PC-9 (cell line): ENCODE measurements around the gene LPCAT2. TPM values are rescaled to one million over a fixed set of nuclear protein-coding genes. Genes with fewer than 3 reads are reported as not detected.
A peak's percentile ranks its signal among the peaks of the same experiment; 100 is the strongest.

Experiments used
- BruUV-seq: library from RNA; stranded (reverse); fragments of 400-500 nt; replicated peaks from 2 replicates; lab custom pipeline; 2021; lab: Mats Ljungman, UMichigan
- CTCF ChIA-PET: fragments of 300-600 bp; sonication (Branson Sonifier 250); formaldehyde crosslinking; loops from one replicate; lab custom pipeline; 2022; ENCODE audit warnings: antibody characterized with exemption; lab: Charles Lee
- POLR2A ChIA-PET: fragments of 300-600 bp; sonication (Branson Sonifier 250); formaldehyde crosslinking; loops from one replicate; lab custom pipeline; 2022; ENCODE audit warnings: antibody characterized with exemption; ENCODE audit not compliant: unreplicated experiment; lab: Charles Lee
- DNase-seq, 2 experiments: peaks; one replicate each; pipeline versions ENCODE4 v3.0.0 to v3.0.0-alpha.2; 2015 to 2022; ENCODE audit warnings: mixed read lengths in 1 of 2
- H2AFZ ChIP-seq: fragments of 200-600 bp; sonication (generic); 2 replicates; pipeline ENCODE4 v1.8.1; 2017; ENCODE audit warnings: antibody characterized with exemption
- H3F3A ChIP-seq: fragments of 200-600 bp; sonication (generic); 2 replicates; pipeline ENCODE4 v1.8.1; 2017; ENCODE audit warnings: antibody characterized with exemption, mild to moderate bottlenecking, low read depth; ENCODE audit not compliant: insufficient read depth
- H3K27ac ChIP-seq: fragments of 200-600 bp; sonication (generic); 2 replicates; pipeline ENCODE4 v1.6.1; 2016; ENCODE audit warnings: mixed run types
- H3K27me3 ChIP-seq: fragments of 200-600 bp; sonication (generic); 2 replicates; pipeline ENCODE4 v1.6.1; 2016; ENCODE audit warnings: low read depth, mixed run types; ENCODE audit not compliant: insufficient read depth
- H3K36me3 ChIP-seq: fragments of 200-600 bp; sonication (generic); 2 replicates; pipeline ENCODE4 v1.6.1; 2016; ENCODE audit warnings: low read depth, mixed run types
- H3K4me1 ChIP-seq: fragments of 200-600 bp; sonication (generic); replicated peaks from 2 replicates; pipeline ENCODE4 v1.6.1; 2016; ENCODE audit warnings: mixed run types; ENCODE audit not compliant: insufficient read depth
- H3K4me2 ChIP-seq: fragments of 200-600 bp; sonication (generic); 2 replicates; pipeline ENCODE4 v1.6.1; 2017; ENCODE audit warnings: mixed run types
- H3K4me3 ChIP-seq: fragments of 200-600 bp; sonication (generic); 2 replicates; pipeline ENCODE4 v1.6.1; 2016; ENCODE audit warnings: mixed run types
- H3K79me2 ChIP-seq: fragments of 200-600 bp; sonication (generic); 2 replicates; pipeline ENCODE4 v1.6.1; 2017; ENCODE audit warnings: low read depth, mixed run types
- H3K9me2 ChIP-seq: fragments of 200-600 bp; sonication (generic); 2 replicates; pipeline ENCODE4 v1.8.1; 2017; ENCODE audit warnings: mild to moderate bottlenecking; ENCODE audit not compliant: insufficient read depth
- H3K9me3 ChIP-seq: fragments of 200-600 bp; sonication (generic); 2 replicates; pipeline ENCODE4 v1.8.1; 2016; ENCODE audit warnings: low read depth; ENCODE audit not compliant: insufficient read depth
- H4K20me1 ChIP-seq: fragments of 200-600 bp; sonication (generic); 2 replicates; pipeline ENCODE4 v1.8.1; 2017; ENCODE audit not compliant: insufficient read depth
- CTCF ChIP-seq: fragments of 200-600 bp; sonication (generic); conservative IDR thresholded peaks from 2 replicates; pipeline ENCODE4 v1.6.1; 2017; ENCODE audit warnings: mixed run types, antibody characterized with exemption, mild to moderate bottlenecking, moderate library complexity
- EZH2 ChIP-seq: fragments of 200-600 bp; sonication (generic); IDR thresholded peaks from 2 replicates; pipeline ENCODE4 v1.8.0; 2017; ENCODE audit warnings: antibody characterized with exemption, low read depth
- intact Hi-C: fragments of 100-400 bp; cut with micrococcal nuclease; formaldehyde crosslinking; loops from one replicate; pipeline ENCODE4 v1.10.0; 2022; ENCODE audit not compliant: unreplicated experiment
- total RNA-seq: library from RNA; stranded (reverse); gene quantifications from 2 replicates; pipeline ENCODE4 v1.2.3, GENCODE V29; 2021

LPCAT2 gene
- total RNA-seq, 1 experiment from 2014 or later, result 87.7 TPM

GRCh38 chr16:55464375-55464774 lies 44.5 kb upstream of the LPCAT2 start:
- H3K4me2 ChIP-seq, result no peak overlapping the region
- POLR2A ChIA-PET, result interaction anchor here (0.6 kb wide), 1 partner anchor 176 kb away, joined by 3 read pairs; no protein-coding TSS in a partner anchor
- H3K9me2 ChIP-seq, result no peaks in the 10 kb centered on the region
- peaks cover 3% of the 10 kb centered on the region; the same call in 1 of the 2 replicates for H3F3A ChIP-seq
- H3K4me3 ChIP-seq, result no peak overlapping the region
- no peaks in the 10 kb centered on the region for H3K27me3 ChIP-seq
- no peaks in the 10 kb centered on the region for H3K79me2 ChIP-seq
- intact Hi-C loops, result no loop called here
- no peaks in the 10 kb centered on the region for H3K36me3 ChIP-seq
- CTCF ChIA-PET, result interaction anchor here (0.5 to 1.6 kb wide), 14 partner anchors 31 to 1915 kb away, joined by 3 to 8 read pairs (median 4); no protein-coding TSS in a partner anchor
- no peaks in the 10 kb centered on the region for H4K20me1 ChIP-seq
- no peak for DNase-seq
- TF ChIP-seq CTCF (no peak), EZH2 (no peak)
- peaks cover 2% of the 10 kb centered on the region for H3K4me1 ChIP-seq
- no peak overlapping the region for H2AFZ ChIP-seq
- H3K27ac ChIP-seq, result no peak overlapping the region
- BruUV-seq, result no TSS peak
- H3K9me3 ChIP-seq, result no peaks in the 10 kb centered on the region

- no peak overlapping the region for H2AFZ ChIP-seq
Observed at GRCh38 chr16:55465077-55465896, 43.6 kb upstream of the LPCAT2 start.

GRCh38 chr16:55466209-55466608 lies 42.7 kb upstream of the LPCAT2 start:
- Histone ChIP-seq H3K27ac (no peak overlapping the region), H3K79me2 (no peaks in the 10 kb centered on the region), H3K4me2 (no peak overlapping the region), H2AFZ (no peak overlapping the region), H3K36me3 (no peaks in the 10 kb centered on the region), H3K27me3 (no peaks in the 10 kb centered on the region), H3K4me1 (peaks cover 21% of the 10 kb centered on the region), H3K4me3 (no peak overlapping the region), H3K9me3 (no peaks in the 10 kb centered on the region), H3K9me2 (no peaks in the 10 kb centered on the region), H3F3A (peaks cover 21% of the 10 kb centered on the region), H4K20me1 (no peaks in the 10 kb centered on the region)
- BruUV-seq, result no TSS peak
- ChIA-PET POLR2A (no interaction called here), CTCF (no interaction called here)
- DNase-seq, result no peak
- intact Hi-C loops, result no loop called here
- TF ChIP-seq CTCF (no peak), EZH2 (no peak)

More at GRCh38 chr16:55465077-55465896, 43.6 kb upstream of the LPCAT2 start:
- no TSS peak for BruUV-seq
- peak; percentile 72 to 82 for DNase-seq
- ChIA-PET CTCF (interaction anchor here (0.6 to 1.6 kb wide), 14 partner anchors 30 to 1916 kb away, joined by 3 to 8 read pairs (median 4); no protein-coding TSS in a partner anchor), POLR2A (no interaction called here)
- Histone ChIP-seq H3K36me3 (no peaks in the 10 kb centered on the region), H3K27me3 (no peaks in the 10 kb centered on the region), H3K4me3 (no peak overlapping the region), H3K9me3 (no peaks in the 10 kb centered on the region), H3K9me2 (no peaks in the 10 kb centered on the region), H3K4me1 (peaks cover 11% of the 10 kb centered on the region), H3K4me2 (0 out of 2 replicates have a peak overlapping the region, but pooled peaks have one; percentile 24), H3F3A (peaks cover 12% of the 10 kb centered on the region), H3K27ac (no peak overlapping the region), H3K79me2 (no peaks in the 10 kb centered on the region), H4K20me1 (no peaks in the 10 kb centered on the region)
- intact Hi-C loops, result loop anchor here (1.0 kb wide), 3 partner anchors 78 to 377 kb away; no protein-coding TSS in a partner anchor
- TF ChIP-seq EZH2 (no peak), CTCF (peak; percentile 100)
